ENCODE results near the gene CYP8B1.

GRCh38 chr3:42829628-42830436, 45.8 kb downstream of the CYP8B1 start:
- TF ChIP-seq EZH2 (IDR thresholded peaks at IDR 0.05; ENCODE audit: low read depth, low read length, severe bottlenecking) (no peak), CEBPB (IDR thresholded peaks at IDR 0.05; ENCODE audit: low read depth, low read length) (no peak), CTCF (IDR thresholded peaks at IDR 0.05; ENCODE audit: control extremely low read depth in 1 of 3, insufficient read depth in 1 of 3, low read depth in 1 of 3, low read length in 3 of 3) (no peak), POLR2AphosphoS5 (IDR thresholded peaks at IDR 0.05; ENCODE audit: low read depth, low read length) (no peak)

Measured in H1 (cell line).